GM18499 (cell line): ENCODE data around the gene PTPRN2.

Experiments
- ATAC-seq: cut with Tn5 transposase; IDR thresholded peaks from one replicate; pipeline ENCODE4 v1.9.1; 2021; ENCODE audit warnings: moderate number of reproducible peaks; ENCODE audit not compliant: insufficient read depth, unreplicated experiment

Gene PTPRN2

DNA sequence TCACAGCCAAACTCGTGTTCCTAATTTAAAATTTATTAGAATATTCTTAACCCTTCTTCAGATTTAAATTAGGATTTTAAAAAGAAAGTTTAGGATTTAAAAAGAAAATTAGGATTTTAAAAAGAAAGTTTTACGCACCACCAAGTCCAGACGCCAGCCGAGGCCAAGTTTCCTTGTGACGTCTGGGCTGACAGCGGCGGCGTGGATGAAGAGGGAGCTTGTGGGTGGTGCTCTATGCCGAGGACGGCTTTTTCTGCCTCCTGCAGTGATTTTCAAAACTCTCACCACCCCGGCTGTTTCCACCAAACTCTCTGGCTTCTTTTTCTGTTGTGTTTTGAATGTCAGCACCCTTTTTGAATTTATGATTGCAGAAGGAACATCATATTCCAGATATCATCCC is 997.9 kb downstream of the PTPRN2 start:
- ATAC-seq = no peak

DNA sequence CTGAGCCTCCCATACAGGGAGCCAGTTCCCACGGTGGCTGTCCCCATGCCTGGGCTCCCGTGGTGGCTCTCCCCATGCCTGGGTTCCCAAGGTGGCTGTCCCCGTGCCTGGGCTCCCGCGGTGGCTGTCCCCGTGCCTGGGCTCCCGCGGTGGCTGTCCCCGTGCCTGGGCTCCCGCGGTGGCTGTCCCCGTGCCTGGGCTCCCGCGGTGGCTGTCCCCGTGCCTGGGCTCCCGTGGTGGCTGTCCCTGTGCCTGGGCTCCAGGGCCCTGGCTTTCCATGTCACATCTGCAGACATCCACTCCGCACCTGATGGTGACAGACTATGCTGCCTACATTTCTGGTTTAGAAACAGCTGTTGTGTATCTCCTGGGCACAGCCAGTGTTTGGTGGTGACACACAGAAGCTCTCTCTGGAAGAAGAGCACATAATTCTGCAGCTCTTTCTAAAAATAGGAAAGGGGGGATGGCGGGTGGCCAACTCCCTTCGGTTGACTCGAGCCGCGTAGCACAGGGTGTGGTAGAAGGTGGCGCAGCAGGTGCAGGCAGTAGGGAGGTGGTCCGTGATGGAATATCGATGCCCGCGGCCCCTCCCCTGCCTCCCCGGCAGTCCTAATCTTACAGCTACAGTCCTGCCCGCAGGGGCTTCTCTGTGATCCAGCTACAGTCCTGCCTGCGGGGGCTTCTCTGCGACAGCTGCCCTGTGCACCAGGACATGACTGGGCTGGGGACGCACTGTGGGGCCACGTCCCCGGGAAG is 999.6 kb downstream of the PTPRN2 start:
- no peak for ATAC-seq

DNA sequence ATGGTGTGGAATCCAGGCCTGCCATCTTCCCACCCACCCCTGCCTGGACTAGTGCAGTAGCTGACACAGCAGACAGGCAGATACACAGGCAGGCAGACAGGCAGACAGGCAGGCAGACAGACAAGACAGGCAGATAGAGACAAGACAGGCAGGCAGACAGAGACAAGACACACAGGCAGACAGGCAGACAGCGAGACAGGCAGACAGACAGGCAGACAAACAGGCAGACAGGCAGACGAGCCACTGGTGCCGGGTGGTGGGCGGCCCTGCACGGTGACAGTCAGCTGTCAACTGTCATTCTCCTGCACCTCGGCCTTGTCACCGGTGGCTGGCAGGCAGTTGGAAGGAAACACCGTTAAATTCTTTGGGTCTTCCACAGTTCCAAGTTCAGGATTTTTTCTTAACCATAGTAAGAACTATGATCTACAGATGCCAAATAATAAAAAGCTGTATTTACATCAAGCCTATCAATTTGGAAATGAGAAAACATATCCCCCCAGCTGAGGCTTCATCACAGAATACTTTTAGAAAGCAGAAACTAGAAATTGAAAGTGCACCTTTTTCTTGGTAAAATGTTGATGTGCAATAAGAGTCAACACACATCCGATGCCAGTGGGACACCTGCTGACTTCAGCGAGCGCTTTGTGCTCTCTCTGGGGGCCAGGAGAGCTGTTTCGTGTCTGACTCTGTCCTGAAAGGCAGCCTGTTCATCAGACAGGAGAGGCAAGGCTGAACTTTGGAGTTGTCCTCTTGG is 1000.4 kb downstream of the PTPRN2 start:
- ATAC-seq = no peak

DNA sequence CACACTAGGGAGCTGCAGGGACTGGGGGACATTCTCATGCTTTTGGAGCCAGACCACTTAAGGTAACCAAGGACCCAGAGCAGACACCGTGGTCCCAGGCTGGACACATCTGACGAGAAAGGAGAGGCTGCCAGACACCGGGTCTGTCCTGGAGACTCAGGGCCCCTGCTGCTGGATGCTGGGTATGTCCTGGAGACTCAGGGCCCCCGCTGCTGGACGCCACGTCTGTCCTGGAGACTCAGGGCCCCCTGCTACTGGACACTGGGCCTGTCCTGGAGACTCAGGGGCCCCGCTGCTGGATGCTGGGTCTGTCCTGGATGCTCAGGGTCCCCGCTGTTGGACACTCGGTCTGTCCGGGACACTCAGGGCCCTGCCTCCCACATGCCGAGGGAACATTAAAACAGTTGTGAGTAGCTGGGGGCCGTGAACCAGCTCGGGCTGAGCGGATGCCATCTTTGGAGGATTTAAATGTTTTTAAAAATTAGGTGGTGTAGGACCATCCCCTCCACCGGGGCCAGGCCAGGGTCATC is 1001.1 kb downstream of the PTPRN2 start:
- no peak for ATAC-seq

DNA sequence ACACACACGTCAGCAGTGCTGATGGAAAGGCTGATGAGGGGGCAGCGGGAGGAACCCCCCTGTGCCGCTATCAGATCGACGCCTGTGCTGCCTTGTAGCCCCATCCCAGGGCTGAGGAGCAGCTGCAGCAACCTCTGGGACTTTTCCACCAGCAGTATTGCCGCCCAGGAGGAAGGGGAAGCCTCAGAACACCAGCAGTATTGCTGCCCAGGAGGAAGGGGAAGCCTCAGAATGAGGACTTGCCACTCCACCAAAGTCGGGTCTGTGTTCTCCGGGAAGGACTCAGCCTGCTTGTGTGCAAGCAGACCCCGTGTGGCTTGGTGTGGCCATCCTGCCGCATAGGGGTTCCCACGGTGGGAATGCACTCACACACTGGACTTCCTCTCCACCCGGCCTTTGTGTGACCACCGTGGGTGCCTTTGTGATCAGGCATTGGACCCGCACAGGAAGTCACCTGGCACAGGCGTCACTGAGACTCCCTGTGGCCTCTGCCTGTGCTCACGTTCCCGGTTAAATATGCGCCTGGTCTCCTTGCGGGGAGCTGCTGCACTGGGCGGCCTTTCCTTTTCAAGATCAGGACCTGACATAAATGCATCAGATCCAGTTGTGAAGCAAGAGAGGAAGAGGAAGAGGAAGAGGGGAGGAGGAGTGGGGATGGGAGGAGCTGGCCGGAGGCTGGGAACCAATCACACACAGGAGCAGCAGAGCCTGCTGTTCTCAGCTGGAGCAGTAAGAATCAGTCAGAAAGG is 1002.3 kb downstream of the PTPRN2 start:
- ATAC-seq = no peak

DNA sequence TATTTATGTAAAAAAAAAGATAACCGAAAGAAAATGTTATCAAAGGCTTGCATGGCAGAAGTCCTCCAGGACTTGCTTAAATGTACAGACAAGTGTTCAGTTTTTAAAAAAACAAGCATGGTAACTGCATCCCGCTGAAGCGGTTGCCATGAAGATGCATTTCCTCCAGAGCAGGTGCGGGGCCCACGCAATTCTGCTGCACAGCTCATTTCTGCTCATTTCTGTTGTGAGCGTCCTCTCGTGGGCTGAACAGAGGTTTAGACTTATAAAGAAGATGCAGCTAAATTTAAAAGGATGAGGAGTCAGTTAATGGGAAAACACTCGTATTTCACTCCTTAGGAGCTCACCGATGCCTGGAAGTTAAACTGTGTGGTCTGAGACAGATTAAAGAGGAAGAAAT is 1003.2 kb downstream of the PTPRN2 start:
- no peak for ATAC-seq

DNA sequence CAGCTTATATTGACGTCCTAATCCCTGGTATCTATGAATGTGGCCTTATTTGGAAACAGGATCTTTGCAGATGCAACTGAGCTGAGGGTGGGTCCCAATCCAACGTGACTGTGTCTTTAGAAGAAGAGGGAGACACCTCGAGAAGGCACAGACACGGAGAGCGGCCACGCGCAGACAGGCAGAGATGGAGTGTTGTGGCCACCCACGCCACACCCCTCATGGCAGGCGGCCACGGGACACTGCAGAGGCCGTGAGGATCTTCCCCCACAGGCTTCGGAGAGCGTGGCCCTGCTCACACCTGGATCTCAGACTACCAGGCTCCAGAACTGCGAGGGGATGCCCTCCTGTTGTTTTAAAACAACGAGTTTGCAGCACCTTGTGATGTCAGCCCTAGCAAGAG is 1005.9 kb downstream of the PTPRN2 start:
- no peak for ATAC-seq

DNA sequence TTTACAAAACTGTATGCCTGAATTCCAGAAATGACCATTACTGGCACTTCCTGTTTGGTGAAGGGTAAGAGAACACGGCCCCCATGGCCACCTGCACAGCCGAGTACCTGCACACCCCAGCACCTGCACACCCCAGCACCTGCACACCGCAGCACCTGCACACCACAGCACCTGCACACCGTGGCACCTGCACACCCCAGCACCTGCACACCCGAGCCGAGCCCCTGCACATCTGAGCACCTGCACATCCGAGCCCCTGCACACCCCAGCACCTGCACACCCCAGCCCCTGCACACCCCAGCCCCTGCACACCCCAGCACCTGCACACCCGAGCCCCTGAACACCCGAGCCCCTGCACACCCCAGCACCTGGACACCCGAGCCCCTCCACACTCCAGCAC is 1007.3 kb downstream of the PTPRN2 start:
- ATAC-seq = no peak

DNA sequence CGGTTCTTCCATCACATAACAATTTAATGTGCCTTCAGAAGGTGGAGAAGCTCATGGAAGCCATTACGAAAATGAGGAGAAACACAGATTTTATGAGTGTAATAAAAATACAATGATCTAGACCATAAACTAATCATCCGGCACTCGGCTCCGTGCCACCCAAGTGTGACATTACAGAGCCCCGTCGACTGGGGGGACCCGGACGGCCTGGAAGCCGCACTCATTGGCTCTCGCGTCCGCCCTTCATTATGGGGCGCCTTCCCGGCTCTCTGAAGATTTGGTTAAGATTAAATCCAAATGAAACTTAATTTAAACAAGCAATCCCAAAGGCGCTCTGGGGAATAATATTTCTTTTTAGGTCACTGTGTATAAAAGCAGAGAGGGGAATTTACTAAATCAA is 1008.2 kb downstream of the PTPRN2 start:
- ATAC-seq = no peak

DNA sequence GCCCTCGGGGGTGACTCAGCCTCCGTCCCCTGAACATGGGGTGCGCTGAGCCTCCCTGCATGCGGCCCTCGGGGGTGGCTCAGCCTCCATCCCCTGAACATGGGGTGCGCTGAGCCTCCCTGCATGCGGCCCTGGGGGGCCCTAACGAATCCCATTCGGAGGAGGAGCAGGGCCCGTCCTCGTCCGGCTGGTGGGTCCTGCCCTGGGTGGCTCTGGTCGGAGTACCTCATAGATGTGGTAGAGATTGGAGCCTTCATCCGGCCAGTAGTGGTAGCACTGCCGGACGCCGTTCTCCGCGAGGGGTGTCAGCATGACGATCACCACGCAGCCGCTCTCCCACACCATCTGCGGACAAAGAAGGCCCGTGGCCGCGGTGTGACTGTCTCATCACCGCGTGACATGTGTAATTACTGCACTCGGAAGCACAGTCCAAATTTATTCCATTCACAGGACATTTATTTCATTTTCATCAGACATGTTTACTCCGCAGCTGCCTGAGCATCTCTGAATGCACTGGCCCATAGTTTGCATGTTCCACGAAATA is 1009.8 kb downstream of the PTPRN2 start:
- ATAC-seq = no peak

DNA sequence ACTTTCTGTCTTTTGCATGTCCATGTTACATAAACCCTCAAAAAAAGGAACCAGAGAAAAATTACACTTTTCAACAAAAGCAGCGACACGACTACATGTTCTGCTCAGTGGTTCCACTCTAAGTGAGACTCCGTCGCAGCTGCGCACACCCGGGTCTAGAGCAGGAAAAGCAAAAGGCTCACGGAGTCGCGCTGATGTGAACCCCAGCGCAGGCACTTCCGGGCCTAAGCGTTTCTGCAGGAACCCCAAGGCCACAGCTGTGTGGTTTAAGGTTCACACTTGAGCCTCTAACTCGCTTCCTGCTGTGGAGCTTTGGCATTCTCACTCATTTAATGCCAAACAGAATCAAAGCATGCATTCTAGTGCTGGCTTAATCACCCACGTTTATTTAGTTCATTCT is 1010.6 kb downstream of the PTPRN2 start:
- ATAC-seq = no peak

DNA sequence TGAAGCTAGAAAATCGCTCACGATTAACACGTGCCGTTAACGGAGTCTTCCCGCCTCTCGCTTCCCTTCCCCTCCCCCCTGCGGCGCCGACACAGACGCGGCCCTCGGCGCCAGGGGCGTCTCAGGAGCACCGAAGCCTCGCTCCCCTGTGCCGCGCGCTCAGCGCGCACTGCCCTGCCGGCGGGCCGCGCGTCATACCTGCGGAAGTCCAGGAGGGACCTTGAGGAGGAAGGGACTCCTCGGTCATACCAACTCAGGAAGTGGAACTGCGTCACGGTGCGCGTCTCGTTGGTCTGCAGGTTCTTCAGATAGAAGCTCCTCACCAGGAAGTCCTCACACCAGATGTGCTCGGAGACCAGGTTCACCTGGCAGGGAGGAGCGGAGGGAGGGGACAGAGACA is 1011.2 kb downstream of the PTPRN2 start:
- no peak for ATAC-seq

DNA sequence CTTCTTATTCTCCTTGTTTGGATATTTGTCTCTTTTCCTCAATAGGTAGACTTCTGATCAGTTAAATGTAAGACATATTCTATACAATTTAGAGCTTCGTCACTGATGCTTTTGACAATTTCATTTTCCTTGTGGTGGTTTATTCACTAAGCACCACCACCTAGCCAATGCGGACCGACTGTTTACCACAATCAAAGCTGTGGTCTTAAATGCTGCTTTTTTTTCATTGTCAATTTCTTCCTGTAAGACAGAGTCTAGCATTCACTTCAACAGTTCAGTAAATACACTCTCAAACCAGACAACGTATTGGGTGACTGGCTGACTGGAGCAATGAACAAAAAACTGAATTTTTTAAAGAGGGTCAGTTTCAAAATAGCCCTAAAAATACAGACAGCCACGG is 1011.8 kb downstream of the PTPRN2 start:
- no peak for ATAC-seq

DNA sequence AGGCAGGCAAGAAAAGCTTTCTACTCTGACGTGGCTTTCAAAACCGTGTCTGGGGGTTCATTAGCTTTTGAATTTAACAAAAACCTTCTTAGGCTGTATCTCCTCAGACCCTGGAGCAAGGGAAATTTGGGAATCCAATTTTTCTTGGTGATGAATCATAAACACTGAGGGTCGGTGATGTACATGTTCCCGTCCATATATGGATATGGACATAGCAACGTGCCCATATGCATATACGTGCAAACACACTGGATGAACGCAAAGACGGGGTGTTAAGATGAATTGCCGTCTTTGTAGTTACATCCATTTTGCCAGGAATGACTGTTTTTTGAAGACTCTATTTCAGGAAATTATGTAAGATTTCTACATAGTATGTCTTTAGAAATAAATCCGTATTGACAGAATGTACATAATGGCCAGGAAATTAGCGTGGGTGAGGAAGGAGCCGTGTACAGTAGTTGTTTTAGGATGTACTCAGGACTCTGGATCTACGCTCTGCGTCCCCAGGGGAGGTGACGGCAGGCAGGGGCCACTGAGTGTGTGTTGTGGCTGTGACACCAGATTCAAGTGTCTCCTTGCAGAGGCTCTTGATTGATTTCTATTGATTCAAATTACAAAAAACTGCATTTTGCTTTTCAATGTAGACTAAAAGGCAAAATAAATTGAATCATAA is 1012.6 kb downstream of the PTPRN2 start:
- no peak for ATAC-seq

DNA sequence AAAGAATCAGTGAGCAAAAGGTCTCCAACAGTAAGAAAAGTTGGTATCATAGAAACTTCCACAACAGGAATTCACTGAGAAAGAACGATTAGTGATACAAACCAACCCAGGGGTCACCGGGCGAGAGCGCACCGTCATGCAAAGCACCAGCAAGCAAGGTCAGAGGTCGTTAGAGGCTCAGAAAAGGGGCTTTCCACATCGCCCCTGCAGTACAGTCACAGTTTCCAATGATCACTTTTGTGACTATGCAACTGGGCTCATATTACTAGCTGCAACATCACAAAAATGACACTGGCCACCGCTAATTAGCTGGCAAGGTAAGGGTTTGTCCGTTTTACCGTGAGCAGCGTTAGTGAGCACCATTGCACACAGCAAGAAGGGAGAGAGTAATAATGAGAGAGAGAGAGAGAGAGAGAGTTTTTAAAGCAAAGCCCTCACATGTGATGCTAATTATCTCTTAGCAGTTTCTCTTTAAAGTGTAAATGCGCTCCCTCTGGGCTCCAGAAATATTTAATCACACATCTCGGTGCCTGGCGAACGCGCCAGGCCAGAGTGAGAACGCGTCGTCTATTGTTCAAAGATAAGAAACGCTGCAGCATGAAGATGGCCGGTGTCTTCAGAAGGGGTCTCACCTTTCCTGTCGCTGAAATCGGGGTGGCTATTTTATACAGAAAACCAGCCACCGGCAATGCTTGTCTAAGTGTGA is 1013.4 kb downstream of the PTPRN2 start:
- ATAC-seq = no peak

DNA sequence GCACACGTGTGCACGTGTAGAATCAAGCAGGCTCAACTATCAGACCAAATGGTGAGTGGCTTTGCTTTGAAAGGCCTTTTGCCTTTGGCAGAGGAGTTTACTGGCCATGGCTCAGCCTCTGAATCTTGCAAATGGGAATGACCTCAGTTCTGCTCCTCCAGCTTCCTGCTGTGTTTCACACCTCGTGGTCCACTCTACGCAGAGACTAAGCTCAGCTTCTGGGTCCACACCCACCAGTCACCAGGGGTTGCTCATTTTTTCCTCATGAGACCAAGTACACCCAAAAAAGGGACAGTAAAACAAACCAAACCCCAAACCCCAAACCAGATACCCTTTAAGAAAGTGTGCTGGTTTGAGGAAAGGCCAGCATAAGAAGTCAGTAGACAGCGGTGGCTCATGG is 1014.4 kb downstream of the PTPRN2 start:
- ATAC-seq = no peak

DNA sequence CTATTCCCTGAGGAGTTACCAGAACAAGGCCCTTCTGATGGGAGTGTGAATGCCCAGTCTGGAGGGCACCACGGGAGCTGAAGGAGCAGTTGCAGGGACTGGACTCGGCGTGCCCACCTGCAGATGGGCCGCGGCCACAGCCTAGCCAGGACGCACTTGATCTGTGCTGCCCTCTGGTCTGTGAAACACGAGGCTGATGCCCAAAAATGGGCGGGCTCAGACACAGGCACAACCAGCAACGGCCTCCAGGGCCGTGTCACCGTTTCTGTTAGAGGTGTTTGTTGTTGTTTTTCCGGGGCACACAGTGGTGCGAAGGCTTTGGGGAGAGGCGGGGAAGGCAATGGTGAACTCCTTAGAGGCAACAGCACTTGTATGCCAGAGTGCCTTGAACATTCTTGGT is 1015.0 kb downstream of the PTPRN2 start:
- ATAC-seq = no peak

DNA sequence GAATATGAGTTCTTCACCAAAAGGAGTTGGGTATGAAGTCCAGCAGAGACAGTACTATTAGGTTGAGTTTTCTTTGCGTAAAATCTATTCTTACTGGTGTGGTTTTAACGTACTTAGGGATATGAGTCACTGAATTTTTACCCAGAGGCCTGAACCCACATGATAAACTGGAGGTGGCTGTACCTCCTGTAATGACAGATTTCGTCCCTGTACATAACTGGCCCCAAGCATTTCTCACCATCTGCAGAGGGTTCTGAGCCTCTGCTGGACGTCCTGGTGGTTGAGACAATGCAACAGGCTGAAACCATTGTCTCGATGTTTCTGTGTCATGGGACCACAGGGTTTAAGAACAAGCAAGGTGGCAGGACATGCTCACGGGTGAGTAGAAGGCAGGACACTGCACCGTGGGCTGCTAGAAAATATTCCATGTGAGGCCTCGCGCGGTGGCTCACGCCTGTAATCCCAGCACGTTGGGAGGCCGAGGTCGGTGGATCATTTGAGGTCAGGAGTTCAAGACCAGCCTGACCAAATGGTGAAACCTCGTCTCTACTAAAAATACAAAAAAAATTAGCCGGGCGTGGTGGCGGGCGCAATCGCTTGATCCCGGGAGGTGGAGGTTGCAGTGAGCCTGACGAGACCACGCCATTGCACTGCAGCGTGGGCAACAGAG is 1017.0 kb downstream of the PTPRN2 start:
- no peak for ATAC-seq

DNA sequence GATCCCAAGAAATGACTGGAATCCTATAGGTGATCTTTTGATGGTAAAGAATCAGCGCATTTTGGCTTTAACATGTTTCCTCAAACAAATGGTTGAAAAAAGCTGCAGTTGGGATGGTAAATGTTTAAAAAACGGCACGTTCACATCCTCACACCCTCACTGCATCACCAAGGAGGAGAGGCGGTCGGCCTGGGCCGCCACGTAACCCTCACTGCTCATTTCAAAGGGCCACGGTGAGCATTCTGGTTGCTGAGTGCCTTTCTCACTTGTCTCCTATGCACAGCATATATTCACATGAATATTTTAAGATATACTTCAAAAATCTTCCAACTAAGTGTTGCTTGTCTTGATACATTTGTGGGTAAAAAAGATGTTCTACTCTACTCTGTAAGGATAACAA is 1017.7 kb downstream of the PTPRN2 start:
- no peak for ATAC-seq
